Stimulated activated naive CD4-positive, alpha-beta T cell (primary cell): ENCODE measurements around the gene CHST11.
"Not testable (repeated sequence)": the region's sequence is repeated elsewhere in the genome, so short reads cannot be mapped to it uniquely, and the experiment has no call there.

Source experiments
- DNase-seq, 6 experiments: peaks; one replicate each; lab custom pipeline; 2025; lab: John Stamatoyannopoulos, UW

CHST11 gene

GRCh38 chr12:104802208-104802607 lies 345.5 kb downstream of the CHST11 start:
- no peak for DNase-seq

- DNase-seq = no peak
These were observed 348.4 kb downstream of the CHST11 start for GRCh38 chr12:104805186-104805585.

GRCh38 chr12:104806194-104806593 lies 349.4 kb downstream of the CHST11 start:
- not testable (repeated sequence) for DNase-seq

- no peak for DNase-seq
These were observed 352.5 kb downstream of the CHST11 start for GRCh38 chr12:104809251-104809650.

- DNase-seq = no peak
These were observed 353.1 kb downstream of the CHST11 start for GRCh38 chr12:104809706-104810385.
